GM12892 (cell line): ENCODE measurements around the gene PDE3A. TPM values are rescaled to one million over a fixed set of nuclear protein-coding genes. Genes with fewer than 3 reads are reported as not detected.
"Not testable (repeated sequence)": the region's sequence is repeated elsewhere in the genome, so short reads cannot be mapped to it uniquely, and the experiment has no call there.

Experiments
- DNase-seq: peaks from one replicate; pipeline ENCODE4 v3.0.0; 2011; ENCODE audit not compliant: insufficient read length
- FAIRE-seq: peaks from 2 replicates; lab custom pipeline; 2011; peaks lifted over from hg19 to GRCh38; lab: Jason Lieb, UNC
- POLR2A ChIP-seq: IDR thresholded peaks from 2 replicates; pipeline ENCODE4 v1.6.1; 2011; ENCODE audit warnings: low read depth, low read length, control low read depth
- POLR2AphosphoS5 ChIP-seq: IDR thresholded peaks from 2 replicates; pipeline ENCODE4 v1.6.1; 2011; ENCODE audit warnings: low read depth, low read length, control low read depth
- TAF1 ChIP-seq: IDR thresholded peaks from 2 replicates; pipeline ENCODE4 v1.6.1; 2011; ENCODE audit warnings: low read depth, mild to moderate bottlenecking, control low read depth, low read length, borderline replicate concordance
- polyA plus RNA-seq: library from polyadenylated mRNA; unstranded; fragments of >200 nt; gene quantifications from one replicate; pipeline ENCODE4 v1.2.1, GENCODE V29; 2012; ENCODE audit warnings: missing spikeins, inconsistent platforms; ENCODE audit not compliant: missing spikeins

Gene PDE3A
- polyA plus RNA-seq, result not detected

DNA sequence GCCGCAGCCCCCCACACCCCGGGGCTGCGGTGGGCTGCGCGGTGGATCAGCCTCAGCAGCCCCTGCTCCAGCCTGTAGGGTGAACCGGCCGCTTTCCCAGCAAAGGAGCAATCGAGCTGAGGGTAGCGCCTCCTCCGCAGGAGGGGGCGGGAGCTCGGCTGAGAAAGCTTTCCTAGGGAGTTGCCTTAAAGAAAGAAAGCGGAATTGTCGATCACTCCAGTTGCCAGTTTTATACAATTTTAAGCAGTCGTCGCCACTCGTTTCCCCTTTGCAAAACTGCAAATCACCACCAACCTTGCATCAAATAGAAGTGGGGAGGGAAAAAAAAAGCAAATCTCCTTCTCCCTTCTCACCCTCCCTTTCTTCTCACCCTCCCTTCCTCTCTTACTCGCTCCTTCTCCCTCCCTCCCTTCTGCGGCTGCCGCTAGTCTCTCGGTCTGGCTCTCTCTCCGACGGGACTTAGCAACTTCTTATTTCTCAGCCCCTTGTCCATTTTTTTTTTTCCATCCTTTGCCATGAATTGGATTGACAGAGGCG, at the start of gene PDE3A:
PDE3A (plus strand) TSS at position 424 of the 537 bp plus-strand sequence. CDS start 748 bp downstream, outside the sequence.
- no peak for FAIRE-seq
- TF ChIP-seq POLR2AphosphoS5, result no peak
- TF ChIP-seq POLR2A, result no peak
- TF ChIP-seq TAF1, result no peak
- no peak for DNase-seq

DNA sequence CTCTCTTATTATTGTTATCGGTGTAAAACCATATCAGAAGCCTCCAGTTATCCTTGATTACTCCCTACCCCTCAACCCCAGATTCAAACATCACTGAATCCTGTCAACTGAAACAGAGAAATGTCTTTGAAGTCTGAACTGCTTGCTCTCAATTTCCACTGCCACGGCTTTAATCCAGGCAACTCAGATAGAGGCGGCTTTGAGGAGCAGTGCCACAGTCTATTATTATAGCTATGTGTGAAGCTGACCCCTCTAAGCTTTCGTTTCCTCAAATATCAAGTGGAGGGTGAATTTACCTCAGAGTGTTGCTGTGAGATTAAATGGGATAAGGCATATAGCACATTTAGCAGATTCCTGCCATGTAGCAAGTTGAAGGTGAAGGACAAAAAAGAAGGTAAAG, 49.0 kb upstream of the PDE3A start:
- no peak for DNase-seq
- FAIRE-seq, result no peak

DNA sequence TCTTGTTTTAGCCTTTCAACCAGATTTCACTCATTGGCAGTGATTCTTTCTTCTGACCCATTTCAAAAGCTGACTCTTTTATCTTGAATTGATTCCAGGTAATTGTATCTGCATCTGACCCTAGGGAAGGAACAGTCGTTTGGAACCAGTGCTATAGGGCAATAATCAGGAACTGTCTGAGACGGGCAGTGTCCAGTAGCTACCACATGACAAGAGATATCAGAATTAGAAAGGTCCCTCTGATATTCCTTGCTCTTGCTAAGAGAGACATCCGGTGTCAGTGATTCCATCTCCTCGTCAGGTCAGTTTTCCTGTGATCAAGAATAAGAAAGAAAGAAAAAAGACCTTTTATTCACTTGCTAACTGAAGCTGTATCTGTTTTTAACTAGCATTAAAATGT, 47.8 kb upstream of the PDE3A start:
- TF ChIP-seq POLR2AphosphoS5, result no peak
- TF ChIP-seq TAF1, result no peak
- FAIRE-seq, result no peak
- DNase-seq, result no peak

More for the DNA sequence above, 49.0 kb upstream of the PDE3A start:
- TF ChIP-seq POLR2AphosphoS5, result no peak

GRCh38 chr12:20330826-20331505, 37.4 kb upstream of the PDE3A start:
- not testable (repeated sequence) for DNase-seq, FAIRE-seq

DNA sequence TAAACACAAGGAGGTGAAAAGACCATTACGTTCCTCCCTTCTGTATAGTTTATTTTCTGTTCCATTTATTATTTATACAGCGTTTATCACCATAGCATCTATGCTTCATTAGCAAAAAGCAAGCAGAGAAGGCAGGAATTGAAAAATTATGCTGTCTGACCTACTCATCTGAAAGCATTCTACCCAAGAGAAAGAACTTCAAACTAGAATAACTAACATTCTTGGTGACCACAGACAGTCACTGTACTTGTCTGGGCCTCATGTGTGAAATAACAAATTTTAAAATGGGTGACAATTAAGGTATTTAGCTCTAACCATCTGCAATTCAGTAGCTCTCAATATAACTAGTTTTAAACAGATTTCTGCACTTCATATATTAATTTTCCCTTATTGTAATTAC, 29.3 kb upstream of the PDE3A start:
- DNase-seq (no peak), FAIRE-seq (no peak)
- TF ChIP-seq TAF1 (no peak), POLR2AphosphoS5 (no peak), POLR2A (no peak)

DNA sequence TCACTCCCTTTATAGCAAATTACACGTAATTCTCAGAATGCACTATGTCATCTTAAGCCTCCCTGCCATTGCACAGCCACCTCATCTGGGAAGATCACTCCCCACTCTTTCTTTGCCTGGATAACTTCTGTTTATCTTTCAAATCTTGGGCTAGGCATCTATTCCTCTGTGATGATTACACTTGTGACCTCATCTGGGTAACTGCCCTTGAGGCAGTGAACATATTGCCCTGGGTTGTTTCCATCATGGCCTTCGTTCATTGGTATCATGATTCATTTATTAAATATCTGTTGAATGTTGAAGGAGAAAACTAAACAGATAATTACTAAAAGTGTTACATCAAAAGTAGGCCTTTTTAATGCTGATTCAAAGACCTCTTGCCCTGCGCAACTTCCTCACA, 26.2 kb upstream of the PDE3A start:
- TF ChIP-seq POLR2AphosphoS5, result no peak
- no peak for TF ChIP-seq POLR2A
- DNase-seq (no peak), FAIRE-seq (no peak)

DNA sequence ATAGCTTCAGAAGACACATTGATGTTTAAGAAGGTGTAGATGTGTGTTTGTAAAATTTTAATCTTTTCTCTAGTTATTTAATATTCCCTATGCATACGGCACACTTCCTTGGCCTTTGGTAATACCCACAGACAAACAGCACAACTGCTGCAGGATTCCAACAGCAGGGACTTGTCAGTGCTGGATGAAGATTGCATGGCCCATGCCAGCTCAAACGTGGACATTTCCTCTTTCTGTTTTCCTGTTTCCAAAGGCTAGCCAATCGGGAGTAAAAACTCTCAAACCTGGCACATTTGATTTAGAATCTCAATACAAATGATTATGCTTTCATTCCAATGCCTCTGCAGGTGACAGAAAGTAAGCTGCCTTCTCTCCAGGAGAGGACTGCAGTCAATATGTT, 22.5 kb upstream of the PDE3A start:
- DNase-seq (no peak), FAIRE-seq (no peak)
- TF ChIP-seq TAF1, result no peak

GRCh38 chr12:20350026-20350425, 18.3 kb upstream of the PDE3A start:
- no peak for TF ChIP-seq POLR2A
- no peak for TF ChIP-seq POLR2AphosphoS5
- no peak for TF ChIP-seq TAF1
- FAIRE-seq (no peak), DNase-seq (no peak)

GRCh38 chr12:20350495-20350894, 17.8 kb upstream of the PDE3A start:
- no peak for TF ChIP-seq POLR2A
- no peak for TF ChIP-seq TAF1
- no peak for TF ChIP-seq POLR2AphosphoS5
- DNase-seq (no peak), FAIRE-seq (no peak)

DNA sequence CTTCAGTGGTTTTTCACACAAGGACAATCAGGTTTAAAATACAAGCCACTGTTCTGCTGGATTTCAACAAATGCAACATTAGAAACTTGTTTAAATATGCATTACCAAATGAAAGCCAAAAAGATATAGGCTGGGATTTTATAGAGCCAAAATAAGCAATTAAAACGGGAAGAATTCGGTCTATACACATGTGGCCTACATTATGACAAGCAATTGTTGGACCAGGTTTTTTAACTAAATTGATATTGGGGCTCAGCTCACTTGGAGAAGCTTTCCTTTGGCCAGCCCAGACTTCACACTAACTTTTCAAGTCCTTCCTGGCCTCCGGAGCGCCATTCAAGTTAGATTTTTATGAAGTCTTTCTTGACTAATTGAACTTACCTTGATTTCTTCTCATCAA, 16.9 kb upstream of the PDE3A start:
- FAIRE-seq (no peak), DNase-seq (no peak)
- TF ChIP-seq TAF1 (no peak), POLR2AphosphoS5 (no peak), POLR2A (no peak)

GRCh38 chr12:20356048-20356447, 12.3 kb upstream of the PDE3A start:
- FAIRE-seq (no peak), DNase-seq (no peak)
- TF ChIP-seq POLR2AphosphoS5 (no peak), POLR2A (no peak), TAF1 (no peak)

GRCh38 chr12:20360407-20360806, 7.9 kb upstream of the PDE3A start:
- DNase-seq (no peak), FAIRE-seq (no peak)
- TF ChIP-seq TAF1 (no peak), POLR2AphosphoS5 (no peak), POLR2A (no peak)

GRCh38 chr12:20361416-20361815, 6.9 kb upstream of the PDE3A start:
- no peak for DNase-seq
- FAIRE-seq, result no peak
- no peak for TF ChIP-seq TAF1
- no peak for TF ChIP-seq POLR2AphosphoS5
- TF ChIP-seq POLR2A, result no peak
